ENCODE results near the gene COL16A1. TPM values are rescaled to one million over a fixed set of nuclear protein-coding genes. Genes with fewer than 3 reads are reported as not detected.

The COL16A1 gene
- total RNA-seq, 1 experiment from 2014 or later, result 6.2 TPM

GRCh38 chr1:31731049-31731565 lies 27.3 kb upstream of the COL16A1 start:
- peaks cover 3% of the 10 kb centered on the region; the same call in 1 of the 2 replicates for H3K27me3 Mint-ChIP-seq (ENCODE audit: low read depth)
- Histone ChIP-seq H3K27ac (ENCODE audit: insufficient read length, low read depth, low read length) (no peak overlapping the region), H2BK5ac (ENCODE audit: insufficient read length, low read length) (no peak overlapping the region), H3K18ac (ENCODE audit: insufficient read length, low read depth, low read length) (no peak overlapping the region), H3K9me3 (ENCODE audit: control insufficient read depth, low read depth, low read length) (no peaks in the 10 kb centered on the region), H2BK20ac (ENCODE audit: low read depth, low read length, poor library complexity, severe bottlenecking) (no peak overlapping the region), H3K56ac (ENCODE audit: insufficient read length, low read depth, low read length) (no peak overlapping the region), H3K23ac (ENCODE audit: insufficient read length, low read depth, low read length) (no peak overlapping the region), H2BK15ac (ENCODE audit: low read depth, low read length) (no peak overlapping the region), H2AFZ (ENCODE audit: low read length) (no peak overlapping the region), H3K9ac (ENCODE audit: extremely low read depth, insufficient read length, low read length) (no peak overlapping the region), H3K4me1 (ENCODE audit: insufficient read depth, low read length) (no peaks in the 10 kb centered on the region), H4K5ac (ENCODE audit: insufficient read length, low read depth, low read length) (no peak overlapping the region), H4K8ac (replicated peaks; ENCODE audit: insufficient read length, low read depth, low read length) (no peak overlapping the region), H3K27me3 (ENCODE audit: insufficient read depth, low read length) (no peaks in the 10 kb centered on the region), H4K91ac (ENCODE audit: insufficient read length, low read depth, low read length) (no peak overlapping the region), H3K79me2 (ENCODE audit: insufficient read depth, low read length) (no peaks in the 10 kb centered on the region), H3K14ac (ENCODE audit: insufficient read depth, low read length) (no peak overlapping the region), H4K20me1 (ENCODE audit: control insufficient read depth, insufficient read depth, insufficient read length) (no peaks in the 10 kb centered on the region), H3K23me2 (ENCODE audit: insufficient read length, low read depth, low read length, poor library complexity, severe bottlenecking) (no peaks in the 10 kb centered on the region), H3K4ac (ENCODE audit: low read depth, low read length) (no peak overlapping the region), H2AK5ac (ENCODE audit: insufficient read length, low read length) (no peak overlapping the region), H2BK12ac (ENCODE audit: insufficient read length, low read depth, low read length) (no peak overlapping the region), H2BK120ac (ENCODE audit: low read depth, low read length, poor library complexity, severe bottlenecking) (no peak overlapping the region), H3K79me1 (ENCODE audit: insufficient read depth, low read depth, low read length, poor library complexity, severe bottlenecking) (no peaks in the 10 kb centered on the region), H3K4me2 (ENCODE audit: insufficient read depth, insufficient read length, low read length) (no peak overlapping the region), H3T11ph (ENCODE audit: low read length) (no peak overlapping the region)
- H3K36me3 Mint-ChIP-seq (ENCODE audit: insufficient read depth in 1 of 3, low read depth in 3 of 3), result no peaks in the 10 kb centered on the region; a peak in 1 of 7 replicates
- H3K4me1 Mint-ChIP-seq, result peaks cover 0 to 10% of the 10 kb centered on the region in 2 experiments; a peak in 2 of 4 replicates
- no peak overlapping the region for H3K4me3 Mint-ChIP-seq
- H3K9me3 Mint-ChIP-seq, result no peaks in the 10 kb centered on the region
- TF ChIP-seq CTCF (conservative IDR thresholded peaks at IDR 0.05), result no peak
- DNase-seq, result no peak
- H3K27ac Mint-ChIP-seq, result no peak overlapping the region
- WGBS (ENCODE audit: extremely low coverage, insufficient read length, low lambda C conversion rate), result no CpG with 5 or more reads among the region's 12 CpGs

All from H9 (cell line).